NCI-H1092 treated with DMSO at 0.1 percent for 48 hours (cell line): ENCODE measurements around the gene ITPR1.

Source experiments
- DNase-seq: peaks from one replicate; lab custom pipeline; 2025; lab: John Stamatoyannopoulos, UW

The ITPR1 gene

GRCh38 chr3:4720316-4721075 is 227.3 kb downstream of the ITPR1 start:
- peak; percentile 21 for DNase-seq

GRCh38 chr3:4721511-4721911 is 228.4 kb downstream of the ITPR1 start:
- no peak for DNase-seq

GRCh38 chr3:4722103-4722502 is 229.0 kb downstream of the ITPR1 start:
- DNase-seq = peak; percentile 66

- DNase-seq = no peak
Measured at GRCh38 chr3:4724051-4724629, 231.0 kb downstream of the ITPR1 start.

GRCh38 chr3:4726549-4726948 is 233.4 kb downstream of the ITPR1 start:
- no peak for DNase-seq

GRCh38 chr3:4729061-4729973 is 236.2 kb downstream of the ITPR1 start:
- DNase-seq = peak; percentile 8

GRCh38 chr3:4730719-4731118 is 237.6 kb downstream of the ITPR1 start:
- peak; percentile 84 for DNase-seq

GRCh38 chr3:4731543-4732111 is 238.5 kb downstream of the ITPR1 start:
- no peak for DNase-seq

GRCh38 chr3:4732925-4733324 is 239.8 kb downstream of the ITPR1 start:
- peak; percentile 50 for DNase-seq

- DNase-seq = peak; percentile 43
Measured at GRCh38 chr3:4734454-4734853, 241.3 kb downstream of the ITPR1 start.

- peak; percentile 1 for DNase-seq
Measured at GRCh38 chr3:4735243-4735642, 242.1 kb downstream of the ITPR1 start.

- DNase-seq = no peak
Measured at GRCh38 chr3:4736284-4736861, 243.2 kb downstream of the ITPR1 start.

- DNase-seq = no peak
Measured at GRCh38 chr3:4738737-4739274, 245.7 kb downstream of the ITPR1 start.

- DNase-seq = no peak
Measured at GRCh38 chr3:4739289-4740236, 246.4 kb downstream of the ITPR1 start.

GRCh38 chr3:4740397-4741105 is 247.4 kb downstream of the ITPR1 start:
- DNase-seq = no peak

GRCh38 chr3:4741106-4741403 is 247.9 kb downstream of the ITPR1 start:
- DNase-seq = no peak

GRCh38 chr3:4741404-4742307 is 248.5 kb downstream of the ITPR1 start:
- DNase-seq = no peak

- DNase-seq = no peak
Measured at GRCh38 chr3:4742359-4742758, 249.2 kb downstream of the ITPR1 start.

GRCh38 chr3:4743371-4743770 is 250.2 kb downstream of the ITPR1 start:
- no peak for DNase-seq
